ENCODE data around the gene POLR1H. TPM values are rescaled to one million over a fixed set of nuclear protein-coding genes. Genes with fewer than 3 reads are reported as not detected.

The POLR1H gene
- total RNA-seq, 1 donor from 2014 or later: 37.3 TPM

DNA sequence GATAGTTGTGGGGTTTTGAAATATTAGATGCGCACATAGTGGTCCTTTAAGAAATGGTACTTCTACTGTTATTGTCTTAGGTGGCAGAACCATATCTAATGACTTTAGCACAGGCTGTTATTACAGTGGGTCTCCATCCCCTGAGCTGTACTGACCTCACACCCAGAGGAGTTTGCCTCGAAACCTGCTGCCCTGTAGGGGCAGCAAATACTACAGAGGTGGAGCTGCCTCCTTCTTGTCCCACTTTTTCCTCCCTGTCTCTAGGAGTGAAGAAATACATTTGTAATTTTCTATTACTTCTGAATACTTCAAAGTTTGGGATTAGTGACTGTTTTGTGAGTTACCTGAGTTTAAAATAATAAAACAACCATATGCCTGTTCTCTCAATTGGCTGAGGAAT is 43.6 kb downstream of the POLR1H start:
- Mint-ChIP-seq H3K4me3 (no peak overlapping the region), H3K9me3 (no peaks in the 10 kb centered on the region), H3K36me3 (no peaks in the 10 kb centered on the region), H3K27ac (no peak overlapping the region), H3K27me3 (peaks cover 80% of the 10 kb centered on the region), H3K4me1 (ENCODE audit: unreplicated experiment) (peaks cover 18% of the 10 kb centered on the region)
- DNase-seq (ENCODE audit: extremely low spot score, unreplicated experiment): no peak
- TF ChIP-seq, protein P1, sequence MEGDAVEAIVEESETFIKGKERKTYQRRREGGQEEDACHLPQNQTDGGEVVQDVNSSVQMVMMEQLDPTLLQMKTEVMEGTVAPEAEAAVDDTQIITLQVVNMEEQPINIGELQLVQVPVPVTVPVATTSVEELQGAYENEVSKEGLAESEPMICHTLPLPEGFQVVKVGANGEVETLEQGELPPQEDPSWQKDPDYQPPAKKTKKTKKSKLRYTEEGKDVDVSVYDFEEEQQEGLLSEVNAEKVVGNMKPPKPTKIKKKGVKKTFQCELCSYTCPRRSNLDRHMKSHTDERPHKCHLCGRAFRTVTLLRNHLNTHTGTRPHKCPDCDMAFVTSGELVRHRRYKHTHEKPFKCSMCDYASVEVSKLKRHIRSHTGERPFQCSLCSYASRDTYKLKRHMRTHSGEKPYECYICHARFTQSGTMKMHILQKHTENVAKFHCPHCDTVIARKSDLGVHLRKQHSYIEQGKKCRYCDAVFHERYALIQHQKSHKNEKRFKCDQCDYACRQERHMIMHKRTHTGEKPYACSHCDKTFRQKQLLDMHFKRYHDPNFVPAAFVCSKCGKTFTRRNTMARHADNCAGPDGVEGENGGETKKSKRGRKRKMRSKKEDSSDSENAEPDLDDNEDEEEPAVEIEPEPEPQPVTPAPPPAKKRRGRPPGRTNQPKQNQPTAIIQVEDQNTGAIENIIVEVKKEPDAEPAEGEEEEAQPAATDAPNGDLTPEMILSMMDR (conservative IDR thresholded peaks at IDR 0.05): no peak

DNA sequence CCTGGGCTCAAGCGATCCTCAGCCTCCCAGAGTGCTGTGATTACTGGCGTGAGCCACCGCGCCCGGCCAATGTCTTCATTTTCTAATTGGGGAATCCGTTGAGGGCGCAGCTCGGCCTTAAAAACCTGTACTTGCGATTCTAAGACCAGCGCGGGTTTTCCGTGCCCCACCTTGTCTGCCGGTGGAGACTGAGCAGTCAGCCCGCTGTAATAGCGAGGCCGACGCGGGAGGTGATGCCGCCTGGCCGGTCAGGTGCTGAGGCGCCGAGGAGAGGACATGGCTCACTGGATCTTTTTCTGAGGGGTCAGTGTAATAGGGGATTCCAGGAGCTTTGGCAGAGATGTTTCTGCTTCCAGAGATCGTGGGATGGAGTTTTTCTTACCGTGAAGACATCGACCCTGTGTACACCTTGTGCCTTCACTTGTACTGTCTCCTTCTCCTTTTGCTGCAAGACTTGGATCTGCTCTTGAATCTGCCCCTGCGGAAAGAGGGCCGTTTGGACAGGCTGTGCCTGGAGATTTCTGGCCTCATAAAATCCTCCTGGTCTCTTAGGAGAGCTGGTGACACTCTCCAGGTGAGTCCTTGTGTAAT is 50.3 kb downstream of the POLR1H start:
- peaks cover 81% of the 10 kb centered on the region for H3K27me3 Mint-ChIP-seq
- no peak overlapping the region for H3K27ac Mint-ChIP-seq
- no peaks in the 10 kb centered on the region for H3K9me3 Mint-ChIP-seq
- no peaks in the 10 kb centered on the region for H3K36me3 Mint-ChIP-seq
- H3K4me1 Mint-ChIP-seq (ENCODE audit: unreplicated experiment): no peaks in the 10 kb centered on the region
- TF ChIP-seq, protein P1 (conservative IDR thresholded peaks at IDR 0.05): no peak
- DNase-seq (ENCODE audit: extremely low spot score, unreplicated experiment): no peak
- H3K4me3 Mint-ChIP-seq: no peak overlapping the region

DNA sequence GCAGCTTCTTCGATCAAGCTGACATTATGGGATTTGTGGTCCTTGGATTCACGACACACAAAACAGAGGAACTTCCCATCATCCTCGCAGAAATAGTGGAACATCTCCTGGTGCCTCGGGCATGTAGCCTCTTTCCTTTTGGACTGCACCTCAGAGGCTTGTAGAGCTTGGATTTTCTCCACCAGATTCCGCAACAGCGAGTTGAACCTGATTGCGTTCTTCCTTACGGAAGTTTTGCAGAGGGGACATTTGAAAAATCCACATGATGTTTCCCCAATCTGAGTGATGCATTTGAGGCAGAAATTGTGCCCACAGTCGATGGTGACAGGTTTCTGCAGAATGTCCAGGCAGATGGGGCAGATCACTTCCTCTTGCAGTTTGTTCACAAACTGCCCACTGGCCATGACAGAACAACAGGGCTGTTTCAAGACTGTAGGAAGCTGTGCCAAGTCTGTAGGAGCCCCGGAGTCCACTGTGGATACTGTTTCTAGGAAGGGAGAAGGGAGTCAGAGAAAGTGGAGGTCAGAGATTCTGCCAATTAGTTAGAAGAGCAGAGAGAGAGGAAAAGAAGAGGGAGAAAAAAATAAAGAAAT is 51.4 kb downstream of the POLR1H start:
- DNase-seq (ENCODE audit: extremely low spot score, unreplicated experiment): no peak
- Mint-ChIP-seq H3K9me3 (no peaks in the 10 kb centered on the region), H3K27me3 (peaks cover 71% of the 10 kb centered on the region), H3K4me1 (ENCODE audit: unreplicated experiment) (no peaks in the 10 kb centered on the region), H3K27ac (no peak overlapping the region), H3K4me3 (no peak overlapping the region), H3K36me3 (no peaks in the 10 kb centered on the region)
- TF ChIP-seq, protein P1 (conservative IDR thresholded peaks at IDR 0.05): no peak

DNA sequence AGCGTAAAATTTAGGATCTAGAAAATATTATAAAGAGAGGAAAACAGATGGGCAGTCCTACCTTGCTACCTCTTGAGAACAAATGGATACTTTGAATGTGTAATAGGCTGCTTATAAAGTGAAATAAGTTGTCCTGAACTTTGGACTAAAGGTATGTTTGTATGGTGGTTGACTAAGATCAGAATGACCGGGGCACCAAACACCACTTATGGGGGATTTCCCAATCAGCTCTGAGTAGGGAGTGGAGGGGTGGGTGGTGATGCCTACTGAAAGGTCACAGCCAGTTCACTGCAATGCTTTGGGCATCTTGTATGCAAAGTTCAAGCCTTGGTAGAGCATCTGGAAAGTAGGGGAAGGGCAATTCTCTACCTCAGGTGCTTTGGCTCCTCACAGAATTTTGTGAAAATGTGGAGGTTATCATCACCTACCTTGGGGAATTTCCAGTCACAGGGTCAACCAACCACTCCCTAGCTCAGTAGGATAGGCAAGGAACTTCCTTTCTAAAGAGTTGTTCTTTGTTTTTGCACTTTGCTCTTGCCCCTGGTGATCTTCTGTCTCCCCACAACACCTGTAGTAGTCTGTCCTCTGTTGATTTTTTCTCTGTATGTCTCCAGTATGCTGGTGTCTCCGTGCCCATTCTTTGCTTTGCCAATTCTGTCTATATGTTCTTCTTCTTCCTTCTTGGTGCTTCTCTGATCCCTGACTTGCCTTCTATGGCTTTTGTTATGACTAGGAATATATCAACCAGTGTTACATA is 52.1 kb downstream of the POLR1H start, which contains the start of gene TRIM31:
Gene TRIM31 (minus strand): TSS at position 88 of the 757 bp plus-strand sequence. CDS start 285 bp downstream, outside the sequence.
- TF ChIP-seq, protein P1 (conservative IDR thresholded peaks at IDR 0.05): no peak
- no peak within 1 kb of the TSS for H3K27ac Mint-ChIP-seq
- no peaks in the 10 kb centered on the region for H3K9me3 Mint-ChIP-seq
- no peak for DNase-seq (ENCODE audit: extremely low spot score, unreplicated experiment)
- H3K4me1 Mint-ChIP-seq (ENCODE audit: unreplicated experiment): no peaks in the 10 kb centered on the region
- no peak within 1 kb of the TSS for H3K4me3 Mint-ChIP-seq
- peaks cover 68% of the 10 kb centered on the region for H3K27me3 Mint-ChIP-seq
- H3K36me3 Mint-ChIP-seq: no peaks in the 10 kb centered on the region

DNA sequence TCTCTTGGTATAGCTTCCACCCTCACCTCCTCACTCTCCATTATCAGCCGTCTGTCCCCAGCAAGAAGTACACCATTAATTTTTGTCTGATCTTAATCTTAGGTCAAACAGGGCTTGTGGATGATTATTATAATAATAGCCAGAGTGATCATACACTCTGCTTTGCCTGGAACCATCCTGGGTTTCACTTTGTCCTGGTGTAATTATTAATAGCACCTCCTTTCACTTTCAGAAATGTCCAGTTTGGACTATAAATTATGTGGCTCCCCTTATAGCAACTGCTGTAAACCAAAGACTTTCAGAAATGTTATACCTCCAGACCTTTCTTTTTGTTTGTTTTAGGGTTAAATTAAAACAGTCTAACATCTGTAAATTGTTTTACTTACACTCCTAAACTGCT is 52.8 kb downstream of the POLR1H start:
- TF ChIP-seq, protein P1 (conservative IDR thresholded peaks at IDR 0.05): no peak
- Mint-ChIP-seq H3K27me3 (peaks cover 66% of the 10 kb centered on the region), H3K4me1 (ENCODE audit: unreplicated experiment) (no peaks in the 10 kb centered on the region), H3K27ac (no peak overlapping the region), H3K4me3 (no peak overlapping the region), H3K36me3 (no peaks in the 10 kb centered on the region), H3K9me3 (no peaks in the 10 kb centered on the region)
- no peak for DNase-seq (ENCODE audit: extremely low spot score, unreplicated experiment)

Other genes with a start within 250 kb of the POLR1H start
- 4.6 and 8.3 TPM in 2 replicates for gene HLA-G, start 233.4 kb upstream of the POLR1H start, total RNA-seq (ENCODE audit: low replicate concordance)
- gene HLA-A, start 118.7 kb upstream of the POLR1H start, total RNA-seq (ENCODE audit: low replicate concordance): 183 and 209 TPM in 2 replicates
- gene PPP1R11, start 5.9 kb downstream of the POLR1H start, total RNA-seq (ENCODE audit: low replicate concordance): 40.0 and 48.6 TPM in 2 replicates
- 1.5 TPM in 2 replicates for gene RNF39, start 14.5 kb downstream of the POLR1H start, total RNA-seq (ENCODE audit: low replicate concordance)
- gene TRIM31, start 51.8 kb downstream of the POLR1H start, total RNA-seq (ENCODE audit: low replicate concordance): 1.8 and 3.8 TPM in 2 replicates
- gene TRIM40, start 74.9 kb downstream of the POLR1H start, total RNA-seq (ENCODE audit: low replicate concordance): 0.17 TPM in 1 of 2 replicates, not detected in the other
- gene TRIM10, start 99.9 kb downstream of the POLR1H start, total RNA-seq (ENCODE audit: low replicate concordance): 0.17 TPM in 1 of 2 replicates, not detected in the other
- gene TRIM15, start 102.3 kb downstream of the POLR1H start, total RNA-seq (ENCODE audit: low replicate concordance): 0.92 and 1.4 TPM in 2 replicates
- 46.3 and 76.5 TPM in 2 replicates for gene TRIM26, start 152.1 kb downstream of the POLR1H start, total RNA-seq (ENCODE audit: low replicate concordance)